ENCODE results near the gene UNC80. TPM values are rescaled to one million over a fixed set of nuclear protein-coding genes. Genes with fewer than 3 reads are reported as not detected.

Gene UNC80
- total RNA-seq, 4 donors from 2014 or later: under 0.01 to 0.17 (median 0.09) TPM

- H3K9me3 ChIP-seq: no peaks in the 10 kb centered on the region
- H3K36me3 ChIP-seq: no peaks in the 10 kb centered on the region
- no peak overlapping the region for H3K27ac ChIP-seq (replicated peaks in 1 of 4)
- H3K4me3 ChIP-seq: no peak overlapping the region
- intact Hi-C loops (cut with DNase I): no loop called here
- TF ChIP-seq EP300 (IDR thresholded peaks at IDR 0.05): no peak
- TF ChIP-seq, protein P1, sequence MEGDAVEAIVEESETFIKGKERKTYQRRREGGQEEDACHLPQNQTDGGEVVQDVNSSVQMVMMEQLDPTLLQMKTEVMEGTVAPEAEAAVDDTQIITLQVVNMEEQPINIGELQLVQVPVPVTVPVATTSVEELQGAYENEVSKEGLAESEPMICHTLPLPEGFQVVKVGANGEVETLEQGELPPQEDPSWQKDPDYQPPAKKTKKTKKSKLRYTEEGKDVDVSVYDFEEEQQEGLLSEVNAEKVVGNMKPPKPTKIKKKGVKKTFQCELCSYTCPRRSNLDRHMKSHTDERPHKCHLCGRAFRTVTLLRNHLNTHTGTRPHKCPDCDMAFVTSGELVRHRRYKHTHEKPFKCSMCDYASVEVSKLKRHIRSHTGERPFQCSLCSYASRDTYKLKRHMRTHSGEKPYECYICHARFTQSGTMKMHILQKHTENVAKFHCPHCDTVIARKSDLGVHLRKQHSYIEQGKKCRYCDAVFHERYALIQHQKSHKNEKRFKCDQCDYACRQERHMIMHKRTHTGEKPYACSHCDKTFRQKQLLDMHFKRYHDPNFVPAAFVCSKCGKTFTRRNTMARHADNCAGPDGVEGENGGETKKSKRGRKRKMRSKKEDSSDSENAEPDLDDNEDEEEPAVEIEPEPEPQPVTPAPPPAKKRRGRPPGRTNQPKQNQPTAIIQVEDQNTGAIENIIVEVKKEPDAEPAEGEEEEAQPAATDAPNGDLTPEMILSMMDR (IDR thresholded peaks at IDR 0.05): no peak
- no peak for TF ChIP-seq POLR2A (IDR thresholded peaks at IDR 0.05; ENCODE audit: low read depth)
- no peak for TF ChIP-seq POLR2AphosphoS5 (IDR thresholded peaks at IDR 0.05)
- 91% methylated on average over 2 of the region's 2 CpGs for WGBS
- H3K27me3 ChIP-seq: no peaks in the 10 kb centered on the region
- H3K4me1 ChIP-seq: peaks cover 0 to 33% (median 26%) of the 10 kb centered on the region in 4 donors
- DNase-seq (ENCODE audit: extremely low spot score): no peak
Measured at GRCh38 chr2:209942426-209942825, 170.8 kb downstream of the UNC80 start.

DNA sequence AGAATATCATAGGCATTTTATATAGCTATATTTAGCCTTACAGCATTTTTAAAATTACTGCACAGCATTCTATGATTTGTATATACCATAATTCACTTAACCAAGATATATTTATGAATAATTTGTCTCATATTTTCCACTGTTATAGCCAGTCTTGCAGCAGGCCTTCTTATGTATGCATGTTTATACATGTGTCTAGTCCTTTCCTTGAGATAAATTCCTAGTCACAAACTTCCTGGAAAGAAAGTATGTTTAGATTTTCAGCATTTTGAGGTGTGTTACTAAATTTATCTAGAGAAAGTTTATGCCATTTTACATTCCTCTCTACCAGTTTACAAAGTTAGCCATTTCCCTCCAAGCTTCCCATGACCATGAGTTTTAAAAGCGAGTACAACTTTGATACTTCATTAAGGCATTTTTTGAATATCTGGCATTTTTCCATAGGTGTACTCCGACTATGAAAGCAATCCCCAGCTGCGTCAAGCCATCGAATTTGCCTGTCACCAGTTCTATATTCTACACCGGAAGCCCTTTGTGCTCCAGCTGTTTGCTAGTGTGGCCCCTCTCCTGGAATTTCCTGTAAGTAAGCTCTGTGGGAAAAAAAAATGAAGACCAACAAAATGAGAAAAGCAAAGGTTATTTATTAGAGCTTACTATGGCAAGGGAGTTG is 171.4 kb downstream of the UNC80 start:
- 34% methylated on average over 5 of the region's 5 CpGs for WGBS
- TF ChIP-seq EP300 (IDR thresholded peaks at IDR 0.05): no peak
- no peak for TF ChIP-seq POLR2A (IDR thresholded peaks at IDR 0.05; ENCODE audit: low read depth)
- TF ChIP-seq, protein P1 (IDR thresholded peaks at IDR 0.05): no peak
- TF ChIP-seq POLR2AphosphoS5 (IDR thresholded peaks at IDR 0.05): no peak
- Histone ChIP-seq H3K4me3 (no peak overlapping the region), H3K4me1 (peaks cover 0 to 33% (median 26%) of the 10 kb centered on the region in 4 donors), H3K36me3 (no peaks in the 10 kb centered on the region), H3K27me3 (no peaks in the 10 kb centered on the region), H3K9me3 (no peaks in the 10 kb centered on the region), H3K27ac (replicated peaks in 1 of 4) (no peak overlapping the region)
- DNase-seq (ENCODE audit: extremely low spot score): no peak
- intact Hi-C loops (cut with DNase I): no loop called here

DNA sequence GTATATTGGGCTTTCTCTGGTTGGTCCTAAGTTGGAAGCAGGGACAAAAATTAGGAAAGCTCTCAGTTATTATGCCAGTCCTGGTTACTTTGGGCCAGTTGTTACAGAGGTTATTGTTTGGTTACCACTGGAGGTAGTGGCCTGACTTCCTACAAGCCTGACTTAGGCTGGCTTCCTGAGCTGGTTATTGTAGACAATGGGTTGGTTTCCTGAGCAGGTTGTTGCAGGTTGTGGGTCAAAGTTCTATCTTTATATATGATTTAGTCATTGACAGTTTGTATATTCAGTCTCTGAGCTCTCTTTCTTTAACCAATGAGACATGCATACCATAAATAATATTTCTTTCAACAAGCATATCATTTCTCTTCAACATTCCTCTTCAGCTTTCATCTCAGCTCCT is 172.1 kb downstream of the UNC80 start:
- Histone ChIP-seq H3K27me3 (no peaks in the 10 kb centered on the region), H3K4me3 (no peak overlapping the region), H3K27ac (replicated peaks in 1 of 4) (no peak overlapping the region), H3K4me1 (peaks cover 0 to 33% (median 26%) of the 10 kb centered on the region in 4 donors), H3K36me3 (no peaks in the 10 kb centered on the region), H3K9me3 (no peaks in the 10 kb centered on the region)
- DNase-seq (ENCODE audit: extremely low spot score): no peak
- TF ChIP-seq EP300 (IDR thresholded peaks at IDR 0.05): no peak
- no peak for TF ChIP-seq POLR2AphosphoS5 (IDR thresholded peaks at IDR 0.05)
- intact Hi-C loops (cut with DNase I): no loop called here

DNA sequence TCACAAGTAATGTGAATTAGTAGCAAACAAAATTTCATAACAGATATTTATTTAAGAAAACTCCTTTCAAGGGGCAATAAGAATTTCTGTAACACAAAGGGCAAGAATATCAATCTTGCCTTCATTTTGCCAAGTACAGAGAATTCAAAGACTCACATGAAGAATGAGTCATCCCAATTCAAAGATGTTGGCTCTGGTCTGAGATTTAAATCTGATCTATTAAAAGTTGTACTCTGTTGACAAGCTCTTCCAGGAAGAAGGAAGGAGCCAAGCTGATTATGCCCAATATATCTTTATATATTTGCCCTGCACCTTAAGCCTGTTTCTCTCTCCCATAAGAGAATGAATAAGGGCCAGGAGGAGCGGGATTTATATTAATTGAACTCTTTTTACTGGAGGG is 174.9 kb downstream of the UNC80 start:
- Histone ChIP-seq H3K36me3 (no peaks in the 10 kb centered on the region), H3K9me3 (no peaks in the 10 kb centered on the region), H3K27ac (replicated peaks in 1 of 4) (no peak overlapping the region), H3K27me3 (no peaks in the 10 kb centered on the region), H3K4me1 (peaks cover 0 to 20% (median 15%) of the 10 kb centered on the region in 4 donors), H3K4me3 (no peak overlapping the region)
- DNase-seq (ENCODE audit: extremely low spot score): no peak
- intact Hi-C loops (cut with DNase I): no loop called here
- TF ChIP-seq POLR2AphosphoS5 (IDR thresholded peaks at IDR 0.05): no peak
- TF ChIP-seq EP300 (IDR thresholded peaks at IDR 0.05): no peak
- TF ChIP-seq, protein P1 (IDR thresholded peaks at IDR 0.05): no peak
- WGBS: 93% methylated on average over 1 of the region's 1 CpG

DNA sequence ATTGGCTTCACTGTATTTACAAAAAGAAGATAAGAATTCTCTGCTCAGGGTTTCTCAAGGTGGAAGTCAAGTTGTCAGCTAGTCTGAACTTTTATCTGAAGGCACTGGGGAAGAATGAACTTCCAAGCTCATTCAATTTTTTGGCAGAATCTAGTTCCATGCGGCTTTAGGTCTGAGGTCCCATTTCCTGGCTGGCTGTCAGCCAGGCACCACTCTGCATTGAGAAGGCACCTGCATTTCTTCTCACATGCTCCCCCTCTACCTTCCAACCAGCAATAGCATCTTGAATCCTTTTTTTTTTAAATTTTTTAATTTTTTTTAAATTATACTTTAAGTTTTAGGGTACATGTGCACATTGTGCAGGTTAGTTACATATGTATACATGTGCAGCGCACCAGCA is 184.6 kb downstream of the UNC80 start:
- Histone ChIP-seq H3K9me3 (no peaks in the 10 kb centered on the region), H3K36me3 (no peaks in the 10 kb centered on the region), H3K27ac (replicated peaks in 1 of 4) (no peak overlapping the region), H3K4me3 (no peak overlapping the region), H3K4me1 (peaks cover 0 to 16% (median 11%) of the 10 kb centered on the region in 4 donors), H3K27me3 (no peaks in the 10 kb centered on the region)
- TF ChIP-seq EP300 (IDR thresholded peaks at IDR 0.05): no peak
- TF ChIP-seq, protein P1 (IDR thresholded peaks at IDR 0.05): no peak
- TF ChIP-seq POLR2A (IDR thresholded peaks at IDR 0.05; ENCODE audit: low read depth): no peak
- no peak for TF ChIP-seq POLR2AphosphoS5 (IDR thresholded peaks at IDR 0.05)
- WGBS: 66% methylated on average over 2 of the region's 2 CpGs
- intact Hi-C loops (cut with DNase I): no loop called here
- no peak for DNase-seq (ENCODE audit: extremely low spot score)
